K562 (cell line): ENCODE data around the gene RPLP2. TPM values are rescaled to one million over a fixed set of nuclear protein-coding genes. Genes with fewer than 3 reads are reported as not detected.

Experiments
- ARID2 ChIP-seq: fragments of 450-650 bp; IDR thresholded peaks from 2 replicates; pipeline ENCODE4 v1.6.1; 2017; ENCODE audit warnings: antibody characterized with exemption, mild to moderate bottlenecking
- FOS ChIP-seq: IDR thresholded peaks from 3 replicates; pipeline ENCODE4 v1.6.1; 2011; ENCODE audit not compliant: insufficient read length; ENCODE audit errors: extremely low read depth
- FOXJ2 ChIP-seq: fragments of 200-800 bp; sonication (Bioruptor generic); IDR thresholded peaks from 2 replicates; pipeline ENCODE4 v1.6.1; 2016; ENCODE audit warnings: missing genetic modification characterization, missing compliant biosample characterization
- FOXM1 ChIP-seq, 2 experiments: fragments of 450-650 bp in 1 of 2; sonication (generic) in 1 of 2; formaldehyde crosslinking in 1 of 2; IDR thresholded peaks; 2 replicates each; pipeline versions ENCODE4 v1.6.1 to v1.9.0; 2017 to 2022; ENCODE audit warnings: low read depth in 2 of 2, mild to moderate bottlenecking in 2 of 2, missing genetic modification reagents in 1 of 2, moderate library complexity in 1 of 2
- KDM1A ChIP-seq, 2 experiments: fragments of 450-650 bp; IDR thresholded peaks; 2 replicates each; pipeline ENCODE4 v1.6.1; 2016; ENCODE audit warnings: mild to moderate bottlenecking in 2 of 2
- KLF1 ChIP-seq: fragments of 450-650 bp; IDR thresholded peaks from 2 replicates; pipeline ENCODE4 v1.6.1; 2016; ENCODE audit warnings: missing genetic modification characterization, missing compliant biosample characterization
- MBD2 ChIP-seq: sonication (generic); IDR thresholded peaks from 2 replicates; pipeline ENCODE4 v1.6.1; 2016; ENCODE audit warnings: low read depth, borderline replicate concordance
- NCOA2 ChIP-seq, 2 experiments: fragments of 450-650 bp; IDR thresholded peaks; 2 replicates each; pipeline ENCODE4 v1.6.1; 2018; ENCODE audit warnings: mild to moderate bottlenecking in 2 of 2, moderate library complexity in 1 of 2; ENCODE audit not compliant: partially characterized antibody in 2 of 2
- NCOR1 ChIP-seq: fragments of 450-650 bp; IDR thresholded peaks from 2 replicates; pipeline ENCODE4 v1.6.1; 2016; ENCODE audit warnings: mild to moderate bottlenecking, moderate library complexity
- NR2F6 ChIP-seq: fragments of 450-650 bp; formaldehyde crosslinking; IDR thresholded peaks from 2 replicates; pipeline ENCODE4 v1.4.0; 2020; ENCODE audit warnings: mild to moderate bottlenecking
- RBM17 ChIP-seq: fragments of 200-400 bp; formaldehyde crosslinking; IDR thresholded peaks from 2 replicates; pipeline ENCODE4 v1.6.1; 2017; ENCODE audit warnings: low read depth, mild to moderate bottlenecking, low read length, borderline replicate concordance
- TCF3 ChIP-seq: sonication (generic); formaldehyde crosslinking; IDR thresholded peaks from 2 replicates; pipeline ENCODE4 v1.4.0; 2020; ENCODE audit warnings: mild to moderate bottlenecking, missing genetic modification reagents
- TEAD1 ChIP-seq, 2 experiments: fragments of 450-650 bp in 1 of 2; sonication (generic) in 1 of 2; formaldehyde crosslinking; IDR thresholded peaks; 2 replicates each; pipeline versions ENCODE4 v1.4.0 to v1.8.0; 2020 to 2022; ENCODE audit warnings: mild to moderate bottlenecking in 2 of 2, missing genetic modification reagents in 1 of 2
- USF2 ChIP-seq: sonication (generic); formaldehyde crosslinking; IDR thresholded peaks from 2 replicates; pipeline ENCODE4 v1.5.0; 2020; ENCODE audit warnings: missing genetic modification reagents
- ZFP36 ChIP-seq: fragments of 150-350 bp; IDR thresholded peaks from 2 replicates; pipeline ENCODE4 v1.6.1; 2018; ENCODE audit warnings: low read length, low read depth; ENCODE audit not compliant: partially characterized antibody
- ZNF282 ChIP-seq: sonication (generic); formaldehyde crosslinking; IDR thresholded peaks from 2 replicates; pipeline ENCODE4 v1.8.1; 2023; ENCODE audit warnings: missing genetic modification reagents
- ZNF639 ChIP-seq, 2 experiments: fragments of 200-800 bp in 1 of 2; sonication (Bioruptor generic) in 1 of 2; sonication (generic) in 1 of 2; formaldehyde crosslinking in 1 of 2; IDR thresholded peaks in 1 of 2; conservative IDR thresholded peaks in 1 of 2; 2 replicates each; pipeline versions ENCODE4 v1.5.0 to v1.6.1; 2016 to 2020; ENCODE audit warnings: missing compliant biosample characterization in 1 of 2, missing genetic modification characterization in 1 of 2, missing genetic modification reagents in 1 of 2
- ZNF644 ChIP-seq: fragments of 200-800 bp; sonication (Bioruptor generic); IDR thresholded peaks from 2 replicates; pipeline ENCODE4 v1.6.1; 2016; ENCODE audit warnings: low read depth, missing genetic modification characterization, missing compliant biosample characterization
- polyA plus RNA-seq, 8 experiments: library from polyadenylated mRNA; depleted of rRNA in 4 of 8; stranded (reverse) in 5 of 8; unstranded in 3 of 8; fragments of >200 nt; fragmentation: Nextera tagmentation in 2 of 8; fragmentation: Illumina TruSeq in 1 of 8; extraction: Ambion mirVana in 2 of 8; extraction: Trizol in 1 of 8; gene quantifications; 2 replicates each; pipeline versions ENCODE4 v1.2.1 to v1.2.3, GENCODE V29; 2011 to 2014; ENCODE audit warnings: inconsistent platforms in 1 of 8, missing spikeins in 1 of 8
- total RNA-seq, 7 experiments: library from RNA; depleted of rRNA in 6 of 7; stranded (reverse); fragments of >200 nt in 6 of 7; fragmentation: Illumina TruSeq in 2 of 7; extraction: Trizol in 2 of 7; gene quantifications; 2 replicates each; pipeline versions ENCODE4 v1.2.1 to v1.2.3, GENCODE V29; 2011 to 2021; ENCODE audit warnings: low replicate concordance in 1 of 7
- TF ChIP-seq, protein P1 (sequence below): fragments of 450-650 bp; IDR thresholded peaks from 2 replicates; pipeline ENCODE4 v1.6.1; 2017; ENCODE audit warnings: mild to moderate bottlenecking, moderate library complexity
- TF ChIP-seq, protein P2 (sequence below): fragments of 450-650 bp; formaldehyde crosslinking; IDR thresholded peaks from 2 replicates; pipeline ENCODE4 v1.4.0; 2020; ENCODE audit warnings: mild to moderate bottlenecking, moderate library complexity
- TF ChIP-seq, protein P3 (sequence below): IDR thresholded peaks from 3 replicates; pipeline ENCODE4 v1.6.1; 2011; ENCODE audit warnings: borderline replicate concordance, mild to moderate bottlenecking; ENCODE audit not compliant: insufficient read length, insufficient read depth

Gene RPLP2
- total and polyA plus RNA-seq, 9 of the 15 experiments (the other 6 are each of a cell fraction or from before 2014, with no cell fraction given): 528 to 3,807 (median 1,633) TPM

GRCh38 chr11:797296-798092, 12.3 kb upstream of the RPLP2 start (continued):
- TF ChIP-seq, protein P1, sequence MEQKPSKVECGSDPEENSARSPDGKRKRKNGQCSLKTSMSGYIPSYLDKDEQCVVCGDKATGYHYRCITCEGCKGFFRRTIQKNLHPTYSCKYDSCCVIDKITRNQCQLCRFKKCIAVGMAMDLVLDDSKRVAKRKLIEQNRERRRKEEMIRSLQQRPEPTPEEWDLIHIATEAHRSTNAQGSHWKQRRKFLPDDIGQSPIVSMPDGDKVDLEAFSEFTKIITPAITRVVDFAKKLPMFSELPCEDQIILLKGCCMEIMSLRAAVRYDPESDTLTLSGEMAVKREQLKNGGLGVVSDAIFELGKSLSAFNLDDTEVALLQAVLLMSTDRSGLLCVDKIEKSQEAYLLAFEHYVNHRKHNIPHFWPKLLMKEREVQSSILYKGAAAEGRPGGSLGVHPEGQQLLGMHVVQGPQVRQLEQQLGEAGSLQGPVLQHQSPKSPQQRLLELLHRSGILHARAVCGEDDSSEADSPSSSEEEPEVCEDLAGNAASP: no peak
- TF ChIP-seq ZNF639 (CRISPR knock-in tag; conservative IDR thresholded peaks at IDR 0.05 in 1 of 2, IDR thresholded peaks at IDR 0.05 in 1 of 2) (no peak), TCF3 (no peak), USF2 (CRISPR knock-in tag) (peak; percentile 29; the same call in 1 of the 2 replicates), RBM17 (no peak), KLF1 (tag) (no peak), NCOR1 (no peak), NR2F6 (no peak), KDM1A (IDR thresholded peaks at IDR 0.05) (no peak), ZFP36 (no peak), FOS (no peak), MBD2 (no peak), NCOA2 (IDR thresholded peaks at IDR 0.05; ENCODE audit: partially characterized antibody in 2 of 2) (no peak), FOXM1 (IDR thresholded peaks at IDR 0.05; ENCODE audit: low read depth) (no peak), FOXM1 (CRISPR knock-in tag; IDR thresholded peaks at IDR 0.05; ENCODE audit: low read depth) (no peak), TEAD1 (CRISPR knock-in tag; IDR thresholded peaks at IDR 0.05) (no peak; a peak in 1 of 4 replicates), FOXJ2 (tag) (no peak), ARID2 (no peak), ZNF644 (tag) (no peak), ZNF282 (CRISPR knock-in tag) (no peak)
- TF ChIP-seq, protein P2, sequence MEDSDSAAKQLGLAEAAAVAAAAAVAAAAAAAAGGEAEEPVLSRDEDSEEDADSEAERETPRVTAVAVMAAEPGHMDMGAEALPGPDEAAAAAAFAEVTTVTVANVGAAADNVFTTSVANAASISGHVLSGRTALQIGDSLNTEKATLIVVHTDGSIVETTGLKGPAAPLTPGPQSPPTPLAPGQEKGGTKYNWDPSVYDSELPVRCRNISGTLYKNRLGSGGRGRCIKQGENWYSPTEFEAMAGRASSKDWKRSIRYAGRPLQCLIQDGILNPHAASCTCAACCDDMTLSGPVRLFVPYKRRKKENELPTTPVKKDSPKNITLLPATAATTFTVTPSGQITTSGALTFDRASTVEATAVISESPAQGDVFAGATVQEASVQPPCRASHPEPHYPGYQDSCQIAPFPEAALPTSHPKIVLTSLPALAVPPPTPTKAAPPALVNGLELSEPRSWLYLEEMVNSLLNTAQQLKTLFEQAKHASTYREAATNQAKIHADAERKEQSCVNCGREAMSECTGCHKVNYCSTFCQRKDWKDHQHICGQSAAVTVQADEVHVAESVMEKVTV (CRISPR knock-in tag): no peak
- TF ChIP-seq, protein P3, sequence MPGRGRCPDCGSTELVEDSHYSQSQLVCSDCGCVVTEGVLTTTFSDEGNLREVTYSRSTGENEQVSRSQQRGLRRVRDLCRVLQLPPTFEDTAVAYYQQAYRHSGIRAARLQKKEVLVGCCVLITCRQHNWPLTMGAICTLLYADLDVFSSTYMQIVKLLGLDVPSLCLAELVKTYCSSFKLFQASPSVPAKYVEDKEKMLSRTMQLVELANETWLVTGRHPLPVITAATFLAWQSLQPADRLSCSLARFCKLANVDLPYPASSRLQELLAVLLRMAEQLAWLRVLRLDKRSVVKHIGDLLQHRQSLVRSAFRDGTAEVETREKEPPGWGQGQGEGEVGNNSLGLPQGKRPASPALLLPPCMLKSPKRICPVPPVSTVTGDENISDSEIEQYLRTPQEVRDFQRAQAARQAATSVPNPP: no peak
